ENCODE measurements around the gene SINHCAF. TPM values are rescaled to one million over a fixed set of nuclear protein-coding genes. Genes with fewer than 3 reads are reported as not detected.

Gene SINHCAF
- polyA plus RNA-seq, 1 donor from 2014 or later, result 80.5 TPM

GRCh38 chr12:31300341-31300740 lies 25.6 kb downstream of the SINHCAF start:
- no peak overlapping the region for H3K9ac ChIP-seq (ENCODE audit: low read length)
- no peaks in the 10 kb centered on the region for H3K9me3 ChIP-seq (ENCODE audit: low read length)
- TF ChIP-seq EP300 (conservative IDR thresholded peaks at IDR 0.05; ENCODE audit: poor library complexity, severe bottlenecking) (no peak), SMC3 (conservative IDR thresholded peaks at IDR 0.05; ENCODE audit: poor library complexity) (no peak), MXI1 (conservative IDR thresholded peaks at IDR 0.05; ENCODE audit: poor library complexity, severe bottlenecking) (no peak), CTCF (IDR thresholded peaks at IDR 0.05; ENCODE audit: poor library complexity, severe bottlenecking) (no peak), EZH2 (IDR thresholded peaks at IDR 0.05; ENCODE audit: borderline replicate concordance, insufficient read depth, low read length, poor library complexity, severe bottlenecking) (no peak)
- no peak overlapping the region for H3K4me3 ChIP-seq (ENCODE audit: low read length)
- H2AFZ ChIP-seq (ENCODE audit: low read depth, low read length), result no peak overlapping the region
- no peaks in the 10 kb centered on the region for H4K20me1 ChIP-seq (ENCODE audit: insufficient read depth)
- no peak overlapping the region for H3K4me2 ChIP-seq (ENCODE audit: low read length)
- H3K27me3 ChIP-seq (ENCODE audit: insufficient read depth, low read depth, low read length), result no peaks in the 10 kb centered on the region
- no peaks in the 10 kb centered on the region for H3K36me3 ChIP-seq (ENCODE audit: insufficient read depth, low read length)
- H3K9me2 ChIP-seq (ENCODE audit: insufficient read depth, low read length), result no peaks in the 10 kb centered on the region
- H3K27ac ChIP-seq (ENCODE audit: low read length), result no peak overlapping the region
- H3F3A ChIP-seq (ENCODE audit: insufficient read depth, low read length, poor library complexity, severe bottlenecking), result no peaks in the 10 kb centered on the region
- peaks cover 61% of the 10 kb centered on the region for H3K79me2 ChIP-seq (replicated peaks; ENCODE audit: insufficient read depth, low read length)

GRCh38 chr12:31298922-31299321 lies 27.0 kb downstream of the SINHCAF start:
- Histone ChIP-seq H3F3A (ENCODE audit: insufficient read depth, low read length, poor library complexity, severe bottlenecking) (no peaks in the 10 kb centered on the region), H3K4me2 (ENCODE audit: low read length) (no peak overlapping the region), H4K20me1 (ENCODE audit: insufficient read depth) (no peaks in the 10 kb centered on the region), H3K9me2 (ENCODE audit: insufficient read depth, low read length) (no peaks in the 10 kb centered on the region), H3K27ac (ENCODE audit: low read length) (no peak overlapping the region), H3K79me2 (replicated peaks; ENCODE audit: insufficient read depth, low read length) (peaks cover 58% of the 10 kb centered on the region), H3K27me3 (ENCODE audit: insufficient read depth, low read depth, low read length) (no peaks in the 10 kb centered on the region), H2AFZ (ENCODE audit: low read depth, low read length) (no peak overlapping the region), H3K36me3 (ENCODE audit: insufficient read depth, low read length) (peaks cover 5% of the 10 kb centered on the region), H3K9ac (ENCODE audit: low read length) (no peak overlapping the region), H3K9me3 (ENCODE audit: low read length) (no peaks in the 10 kb centered on the region), H3K4me3 (ENCODE audit: low read length) (no peak overlapping the region)
- TF ChIP-seq CTCF (IDR thresholded peaks at IDR 0.05; ENCODE audit: poor library complexity, severe bottlenecking), result no peak
- TF ChIP-seq TAF1 (IDR thresholded peaks at IDR 0.05; ENCODE audit: low read depth), result no peak
- TF ChIP-seq MXI1 (conservative IDR thresholded peaks at IDR 0.05; ENCODE audit: poor library complexity, severe bottlenecking), result no peak
- no peak for TF ChIP-seq POLR2AphosphoS5 (IDR thresholded peaks at IDR 0.05)
- no peak for TF ChIP-seq EZH2 (IDR thresholded peaks at IDR 0.05; ENCODE audit: borderline replicate concordance, insufficient read depth, low read length, poor library complexity, severe bottlenecking)
- TF ChIP-seq SMC3 (conservative IDR thresholded peaks at IDR 0.05; ENCODE audit: poor library complexity), result no peak
- no peak for TF ChIP-seq EP300 (conservative IDR thresholded peaks at IDR 0.05; ENCODE audit: poor library complexity, severe bottlenecking)
- TF ChIP-seq RAD21 (conservative IDR thresholded peaks at IDR 0.05), result no peak
- TF ChIP-seq REST (IDR thresholded peaks at IDR 0.05; ENCODE audit: borderline replicate concordance), result no peak

Data from neural cell (in vitro differentiated cells).